ENCODE data around the gene MEGF6. TPM values are rescaled to one million over a fixed set of nuclear protein-coding genes. Genes with fewer than 3 reads are reported as not detected.

The MEGF6 gene
- total RNA-seq, 1 donor from 2014 or later = 198 TPM

GRCh38 chr1:3461934-3462275, 149.4 kb downstream of the MEGF6 start:
- Mint-ChIP-seq H3K36me3 (ENCODE audit: low read depth, unreplicated experiment) (no peaks in the 10 kb centered on the region), H3K4me1 (ENCODE audit: unreplicated experiment) (peaks cover 15% of the 10 kb centered on the region), H3K27ac (ENCODE audit: unreplicated experiment) (no peak overlapping the region), H3K9me3 (ENCODE audit: unreplicated experiment) (no peaks in the 10 kb centered on the region), H3K27me3 (ENCODE audit: unreplicated experiment) (peaks cover 6% of the 10 kb centered on the region), H3K4me3 (ENCODE audit: unreplicated experiment) (no peak overlapping the region)
- no peak for TF ChIP-seq CTCF (IDR thresholded peaks at IDR 0.05; ENCODE audit: unreplicated experiment)
- no peak for DNase-seq (ENCODE audit: low spot score)

- DNase-seq (ENCODE audit: low spot score) = no peak
- peaks cover 6% of the 10 kb centered on the region for H3K27me3 Mint-ChIP-seq (ENCODE audit: unreplicated experiment)
- peaks cover 15% of the 10 kb centered on the region for H3K4me1 Mint-ChIP-seq (ENCODE audit: unreplicated experiment)
- H3K36me3 Mint-ChIP-seq (ENCODE audit: low read depth, unreplicated experiment) = no peaks in the 10 kb centered on the region
- H3K9me3 Mint-ChIP-seq (ENCODE audit: unreplicated experiment) = no peaks in the 10 kb centered on the region
- H3K4me3 Mint-ChIP-seq (ENCODE audit: unreplicated experiment) = no peak overlapping the region
- no peak for TF ChIP-seq CTCF (IDR thresholded peaks at IDR 0.05; ENCODE audit: unreplicated experiment)
- H3K27ac Mint-ChIP-seq (ENCODE audit: unreplicated experiment) = no peak overlapping the region
These were observed 149.9 kb downstream of the MEGF6 start for GRCh38 chr1:3461238-3461933.

- TF ChIP-seq CTCF (IDR thresholded peaks at IDR 0.05; ENCODE audit: unreplicated experiment) = no peak
- no peak overlapping the region for H3K27ac Mint-ChIP-seq (ENCODE audit: unreplicated experiment)
- H3K4me1 Mint-ChIP-seq (ENCODE audit: unreplicated experiment) = peaks cover 15% of the 10 kb centered on the region
- no peaks in the 10 kb centered on the region for H3K36me3 Mint-ChIP-seq (ENCODE audit: low read depth, unreplicated experiment)
- H3K27me3 Mint-ChIP-seq (ENCODE audit: unreplicated experiment) = peaks cover 5% of the 10 kb centered on the region
- H3K9me3 Mint-ChIP-seq (ENCODE audit: unreplicated experiment) = no peaks in the 10 kb centered on the region
- no peak overlapping the region for H3K4me3 Mint-ChIP-seq (ENCODE audit: unreplicated experiment)
- DNase-seq (ENCODE audit: low spot score) = no peak
These were observed 150.6 kb downstream of the MEGF6 start for GRCh38 chr1:3460672-3461131.

- Mint-ChIP-seq H3K4me3 (ENCODE audit: unreplicated experiment) (no peak overlapping the region), H3K27ac (ENCODE audit: unreplicated experiment) (no peak overlapping the region), H3K36me3 (ENCODE audit: low read depth, unreplicated experiment) (no peaks in the 10 kb centered on the region), H3K9me3 (ENCODE audit: unreplicated experiment) (no peaks in the 10 kb centered on the region), H3K4me1 (ENCODE audit: unreplicated experiment) (peaks cover 15% of the 10 kb centered on the region), H3K27me3 (ENCODE audit: unreplicated experiment) (peaks cover 4% of the 10 kb centered on the region)
- no peak for DNase-seq (ENCODE audit: low spot score)
- TF ChIP-seq CTCF (IDR thresholded peaks at IDR 0.05; ENCODE audit: unreplicated experiment) = no peak
These were observed 151.2 kb downstream of the MEGF6 start for GRCh38 chr1:3459940-3460671.

Data from endothelial cell (in vitro differentiated cells).